HepG2 (cell line): ENCODE data around the gene ASPHD1. TPM values are rescaled to one million over a fixed set of nuclear protein-coding genes. Genes with fewer than 3 reads are reported as not detected.
A peak's percentile ranks its signal among the peaks of the same experiment; 100 is the strongest.

Source experiments
- AGO1 ChIP-seq: fragments of 200-400 bp; formaldehyde crosslinking; IDR thresholded peaks from 2 replicates; pipeline ENCODE4 v1.6.1; 2017; ENCODE audit warnings: mild to moderate bottlenecking, low read depth, low read length, moderate library complexity; ENCODE audit not compliant: poor library complexity, severe bottlenecking
- GATAD1 ChIP-seq: IDR thresholded peaks from 2 replicates; pipeline ENCODE4 v1.6.1; 2016; ENCODE audit warnings: missing genetic modification reagents, missing compliant biosample characterization
- MEIS1 ChIP-seq: sonication (generic); formaldehyde crosslinking; IDR thresholded peaks from 2 replicates; pipeline ENCODE4 v1.9.0; 2021; ENCODE audit warnings: mild to moderate bottlenecking, missing genetic modification reagents, moderate library complexity, borderline replicate concordance
- NFYC ChIP-seq: IDR thresholded peaks from 2 replicates; pipeline ENCODE4 v1.6.1; 2016; ENCODE audit warnings: missing genetic modification reagents, missing compliant biosample characterization
- NONO ChIP-seq, 2 experiments: fragments of 450-650 bp in 1 of 2; sonication (generic) in 1 of 2; formaldehyde crosslinking in 1 of 2; IDR thresholded peaks in 1 of 2; conservative IDR thresholded peaks in 1 of 2; 2 replicates each; pipeline versions ENCODE4 v1.6.1 to v1.8.0; 2017 to 2022; ENCODE audit warnings: mild to moderate bottlenecking in 1 of 2, missing genetic modification reagents in 1 of 2, moderate library complexity in 1 of 2
- RARA ChIP-seq: IDR thresholded peaks from 2 replicates; pipeline ENCODE4 v1.6.1; 2016; ENCODE audit warnings: missing genetic modification reagents, missing compliant biosample characterization
- SETDB1 ChIP-seq: sonication (generic); formaldehyde crosslinking; IDR thresholded peaks from 2 replicates; pipeline ENCODE4 v1.5.1; 2020; ENCODE audit warnings: missing genetic modification reagents, mild to moderate bottlenecking, borderline replicate concordance
- SIN3A ChIP-seq: IDR thresholded peaks from 2 replicates; pipeline ENCODE4 v1.6.1; 2011; ENCODE audit warnings: low read depth, mild to moderate bottlenecking, control low read depth, low read length, borderline replicate concordance
- STAG1 ChIP-seq: sonication (generic); formaldehyde crosslinking; IDR thresholded peaks from 2 replicates; pipeline ENCODE4 v1.4.0; 2020; ENCODE audit warnings: missing genetic modification reagents
- TSC22D2 ChIP-seq: sonication (generic); formaldehyde crosslinking; IDR thresholded peaks from 2 replicates; pipeline ENCODE4 v1.5.1; 2020; ENCODE audit warnings: missing genetic modification reagents, mild to moderate bottlenecking, borderline replicate concordance
- YY1 ChIP-seq: IDR thresholded peaks from 2 replicates; pipeline ENCODE4 v1.6.1; 2011; ENCODE audit warnings: low read length, low read depth, moderate library complexity, mild to moderate bottlenecking; ENCODE audit not compliant: insufficient read depth, insufficient replicate concordance
- ZBTB3 ChIP-seq: sonication (generic); formaldehyde crosslinking; IDR thresholded peaks from 2 replicates; pipeline ENCODE4 v1.4.0; 2020; ENCODE audit warnings: low read depth, mild to moderate bottlenecking, moderate library complexity, missing genetic modification reagents, borderline replicate concordance
- ZBTB7B ChIP-seq: sonication (generic); formaldehyde crosslinking; IDR thresholded peaks from 2 replicates; pipeline ENCODE4 v1.4.0; 2020; ENCODE audit warnings: missing genetic modification reagents
- ZFP36 ChIP-seq: fragments of 150-350 bp; IDR thresholded peaks from 2 replicates; pipeline ENCODE4 v1.6.1; 2018; ENCODE audit warnings: borderline replicate concordance, low read length, low read depth; ENCODE audit not compliant: partially characterized antibody
- ZNF235 ChIP-seq: sonication (generic); formaldehyde crosslinking; IDR thresholded peaks from 2 replicates; pipeline ENCODE4 v1.8.1; 2023; ENCODE audit warnings: mild to moderate bottlenecking, missing genetic modification reagents, borderline replicate concordance
- ZNF253 ChIP-seq: sonication (generic); formaldehyde crosslinking; IDR thresholded peaks from 2 replicates; pipeline ENCODE4 v1.8.0; 2022; ENCODE audit warnings: mild to moderate bottlenecking, missing genetic modification reagents, borderline replicate concordance
- ZNF33A ChIP-seq: sonication (generic); formaldehyde crosslinking; IDR thresholded peaks from 2 replicates; pipeline ENCODE4 v1.5.1; 2020; ENCODE audit warnings: missing genetic modification reagents, mild to moderate bottlenecking, moderate library complexity, borderline replicate concordance
- ZNF468 ChIP-seq: sonication (generic); formaldehyde crosslinking; IDR thresholded peaks from 2 replicates; pipeline ENCODE4 v1.8.0; 2022; ENCODE audit warnings: mild to moderate bottlenecking, moderate library complexity, missing genetic modification reagents
- ZNF556 ChIP-seq: sonication (generic); formaldehyde crosslinking; IDR thresholded peaks from 2 replicates; pipeline ENCODE4 v1.4.0; 2020; ENCODE audit warnings: mild to moderate bottlenecking, missing genetic modification reagents, borderline replicate concordance
- ZSCAN12 ChIP-seq: sonication (generic); formaldehyde crosslinking; IDR thresholded peaks from 2 replicates; pipeline ENCODE4 v1.9.0; 2021; ENCODE audit warnings: mild to moderate bottlenecking, missing genetic modification reagents
- ZXDC ChIP-seq: sonication (generic); formaldehyde crosslinking; IDR thresholded peaks from 2 replicates; pipeline ENCODE4 v1.5.0; 2020; ENCODE audit warnings: mild to moderate bottlenecking, missing genetic modification reagents
- polyA plus RNA-seq, 8 experiments: library from polyadenylated mRNA; depleted of rRNA in 3 of 8; stranded (reverse) in 7 of 8; unstranded in 1 of 8; fragments of >200 nt; fragmentation: Illumina TruSeq in 4 of 8; extraction: Trizol in 4 of 8; gene quantifications; 2 replicates each; pipeline versions ENCODE4 v1.2.1 to v1.2.3, GENCODE V29; 2011 to 2016; ENCODE audit warnings: low read depth in 4 of 8, missing spikeins in 1 of 8, mixed read lengths in 1 of 8; ENCODE audit not compliant: insufficient read depth in 1 of 8
- total RNA-seq, 5 experiments: library from RNA; depleted of rRNA; stranded (reverse); fragments of >200 nt; fragmentation: Illumina TruSeq; extraction: Trizol; gene quantifications; 2 replicates each; pipeline ENCODE4 v1.2.3, GENCODE V29; 2016; ENCODE audit warnings: low read depth in 1 of 5
- TF ChIP-seq, protein P1 (sequence below): sonication (generic); formaldehyde crosslinking; IDR thresholded peaks from 2 replicates; pipeline ENCODE4 v1.4.0; 2020; ENCODE audit warnings: missing genetic modification reagents
- TF ChIP-seq, protein P2 (sequence below): sonication (generic); formaldehyde crosslinking; IDR thresholded peaks from 2 replicates; pipeline ENCODE4 v1.5.0; 2020; ENCODE audit warnings: missing genetic modification reagents

The ASPHD1 gene
- total and polyA plus RNA-seq, 2 of the 13 experiments (the other 11 are each of a cell fraction or from before 2014, with no cell fraction given), result 13.1 to 19.7 TPM

DNA sequence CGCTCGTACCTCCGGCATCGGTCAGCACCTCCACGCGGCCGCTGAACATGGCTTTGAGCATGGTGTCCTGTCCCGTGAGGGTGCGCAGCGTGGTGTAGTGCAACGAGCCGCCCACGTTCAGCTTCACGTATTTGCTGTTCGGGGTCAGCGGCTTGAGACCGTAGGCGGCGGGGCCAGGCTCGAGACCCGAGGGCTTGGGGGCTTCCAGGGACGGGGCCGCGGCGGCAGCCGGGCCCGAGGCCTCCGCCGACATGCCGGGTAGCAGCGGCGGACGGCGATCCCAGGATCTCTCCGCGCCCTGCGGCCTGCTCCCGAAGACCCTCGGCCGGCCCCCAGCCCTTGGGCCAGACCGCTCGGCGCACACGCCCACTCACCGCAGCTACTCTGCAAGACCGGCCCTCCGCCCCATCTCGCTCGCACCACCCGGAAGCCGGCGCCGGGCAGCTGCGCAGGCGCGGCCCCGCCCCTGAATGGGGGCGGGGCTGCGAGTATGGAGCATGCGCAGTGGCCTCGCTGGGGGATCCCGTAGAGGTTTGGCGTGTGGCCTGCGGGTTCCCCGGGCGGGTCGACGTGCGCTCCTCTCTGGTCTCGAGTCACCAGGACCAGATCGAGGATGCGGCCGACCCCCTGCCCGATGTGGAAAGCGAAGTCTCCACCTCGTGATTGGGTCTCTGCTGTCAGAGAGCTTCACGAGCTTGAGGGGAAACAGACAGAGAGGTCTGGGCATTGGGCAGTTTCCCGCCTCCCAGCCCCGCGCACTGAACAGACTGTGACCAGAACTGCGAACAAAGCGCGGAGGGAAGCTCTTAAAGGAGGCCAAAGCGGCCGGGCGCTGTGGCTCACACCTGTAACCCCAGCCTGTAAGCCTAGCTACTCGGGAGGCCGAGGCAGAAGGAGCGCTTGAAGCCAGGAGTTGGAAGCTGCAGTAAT, 25.8 kb downstream of the ASPHD1 start, which contains the start of gene KCTD13 (continued):
- TF ChIP-seq ZNF253 (CRISPR knock-in tag) (peak; percentile 91; the same call in 1 of the 2 replicates), SETDB1 (CRISPR knock-in tag) (no peak), ZSCAN12 (peak; percentile 88; the same call in 1 of the 2 replicates), ZNF468 (peak; percentile 70; the same call in 1 of the 2 replicates), NFYC (CRISPR knock-in tag) (peak; percentile 25), ZBTB3 (CRISPR knock-in tag) (0 out of 2 replicates have a peak, but pooled peaks have one; percentile 48), YY1 (no peak), MEIS1 (CRISPR knock-in tag) (peak; percentile 71; the same call in 1 of the 2 replicates), STAG1 (CRISPR knock-in tag) (no peak; the same call in none of the 2 replicates), ZBTB7B (CRISPR knock-in tag) (peak; percentile 82; the same call in 1 of the 2 replicates), ZNF235 (CRISPR knock-in tag) (peak; percentile 86), NONO (IDR thresholded peaks at IDR 0.05) (no peak), NONO (CRISPR knock-in tag; conservative IDR thresholded peaks at IDR 0.05) (peak; percentile 78), ZXDC (no peak; the same call in 1 of the 2 replicates), SIN3A (peak; percentile 91; the same call in 1 of the 2 replicates), ZNF33A (no peak), ZNF556 (peak; percentile 95), GATAD1 (CRISPR knock-in tag) (peak; percentile 64; the same call in 1 of the 2 replicates), ZFP36 (no peak), TSC22D2 (CRISPR knock-in tag) (peak; percentile 86), AGO1 (peak; percentile 78), RARA (CRISPR knock-in tag) (peak; percentile 8; the same call in 1 of the 2 replicates)
- TF ChIP-seq, protein P1, sequence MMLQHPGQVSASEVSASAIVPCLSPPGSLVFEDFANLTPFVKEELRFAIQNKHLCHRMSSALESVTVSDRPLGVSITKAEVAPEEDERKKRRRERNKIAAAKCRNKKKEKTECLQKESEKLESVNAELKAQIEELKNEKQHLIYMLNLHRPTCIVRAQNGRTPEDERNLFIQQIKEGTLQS, result no peak
- TF ChIP-seq, protein P2, sequence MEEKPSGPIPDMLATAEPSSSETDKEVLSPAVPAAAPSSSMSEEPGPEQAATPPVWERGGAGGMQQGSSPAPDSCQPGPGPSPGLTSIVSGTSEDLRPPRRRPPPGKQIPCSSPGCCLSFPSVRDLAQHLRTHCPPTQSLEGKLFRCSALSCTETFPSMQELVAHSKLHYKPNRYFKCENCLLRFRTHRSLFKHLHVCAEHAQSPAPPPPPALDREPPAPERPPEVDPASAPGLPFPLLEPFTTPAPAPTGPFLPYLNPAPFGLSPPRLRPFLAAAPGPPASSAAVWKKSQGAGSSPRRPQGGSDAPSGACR (CRISPR knock-in tag), result peak; percentile 73; the same call in 1 of the 2 replicates
